NB4 (cell line): Measurements from ENCODE around the gene PIGZ.

Source experiments
- MYC ChIP-seq: IDR thresholded peaks from 2 replicates; pipeline ENCODE4 v1.6.1; 2011; ENCODE audit warnings: low read depth, low read length
- POLR2A ChIP-seq: IDR thresholded peaks from 2 replicates; pipeline ENCODE4 v1.6.1; 2011; ENCODE audit warnings: mild to moderate bottlenecking; ENCODE audit not compliant: insufficient read length; ENCODE audit errors: extremely low read depth
- TF ChIP-seq, protein P1 (sequence below): IDR thresholded peaks from one replicate; pipeline ENCODE4 v1.5.1; 2012; ENCODE audit warnings: low read depth, low read length

DNA sequence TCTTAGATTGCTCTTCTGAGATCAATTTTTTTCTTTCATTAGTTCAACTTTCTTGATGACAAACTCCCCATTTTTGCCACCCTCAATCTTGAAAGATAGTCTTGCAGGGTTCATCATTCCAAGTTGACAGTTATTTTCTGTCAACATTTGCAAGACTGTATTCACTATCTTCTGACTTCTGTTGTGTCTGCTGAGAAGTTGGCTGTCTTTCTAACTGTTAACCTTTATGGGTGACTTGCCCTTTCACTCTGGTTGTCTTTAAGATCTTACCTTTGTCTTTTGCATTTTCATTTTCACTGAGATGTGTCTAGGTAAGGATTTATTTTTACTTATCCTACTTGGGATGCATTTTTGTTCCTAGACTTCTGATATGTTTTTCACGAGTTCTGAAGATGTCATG is 14.6 kb upstream of the PIGZ start:
- TF ChIP-seq POLR2A (no peak), MYC (no peak)
- TF ChIP-seq, protein P1, sequence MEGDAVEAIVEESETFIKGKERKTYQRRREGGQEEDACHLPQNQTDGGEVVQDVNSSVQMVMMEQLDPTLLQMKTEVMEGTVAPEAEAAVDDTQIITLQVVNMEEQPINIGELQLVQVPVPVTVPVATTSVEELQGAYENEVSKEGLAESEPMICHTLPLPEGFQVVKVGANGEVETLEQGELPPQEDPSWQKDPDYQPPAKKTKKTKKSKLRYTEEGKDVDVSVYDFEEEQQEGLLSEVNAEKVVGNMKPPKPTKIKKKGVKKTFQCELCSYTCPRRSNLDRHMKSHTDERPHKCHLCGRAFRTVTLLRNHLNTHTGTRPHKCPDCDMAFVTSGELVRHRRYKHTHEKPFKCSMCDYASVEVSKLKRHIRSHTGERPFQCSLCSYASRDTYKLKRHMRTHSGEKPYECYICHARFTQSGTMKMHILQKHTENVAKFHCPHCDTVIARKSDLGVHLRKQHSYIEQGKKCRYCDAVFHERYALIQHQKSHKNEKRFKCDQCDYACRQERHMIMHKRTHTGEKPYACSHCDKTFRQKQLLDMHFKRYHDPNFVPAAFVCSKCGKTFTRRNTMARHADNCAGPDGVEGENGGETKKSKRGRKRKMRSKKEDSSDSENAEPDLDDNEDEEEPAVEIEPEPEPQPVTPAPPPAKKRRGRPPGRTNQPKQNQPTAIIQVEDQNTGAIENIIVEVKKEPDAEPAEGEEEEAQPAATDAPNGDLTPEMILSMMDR, result no peak
